ENCODE results near the gene CLSTN1. TPM values are rescaled to one million over a fixed set of nuclear protein-coding genes. Genes with fewer than 3 reads are reported as not detected.
"Not testable (repeated sequence)": the region's sequence is repeated elsewhere in the genome, so short reads cannot be mapped to it uniquely, and the experiment has no call there.

CLSTN1 gene
- total RNA-seq, 1 experiment from 2014 or later = 100 TPM

DNA sequence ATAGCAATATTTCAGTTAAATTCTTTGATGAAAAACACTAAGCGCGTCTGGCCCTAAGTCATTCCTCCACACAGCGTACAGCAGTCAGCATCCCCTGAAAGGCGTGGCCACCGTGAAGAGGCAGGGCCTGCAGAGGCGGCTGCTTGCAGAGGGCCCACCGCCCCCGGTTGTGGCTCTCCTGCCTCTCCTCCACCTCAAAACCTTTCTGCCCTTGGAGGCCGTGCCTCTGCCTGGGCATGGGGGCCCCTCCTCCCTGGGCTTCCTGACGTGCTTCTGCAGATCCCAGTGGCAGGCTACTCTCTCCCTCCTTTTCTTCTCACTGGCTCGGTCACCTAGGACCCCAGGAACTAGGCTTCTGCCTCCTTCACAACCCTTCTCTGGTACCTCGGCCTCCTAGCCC is 16.2 kb downstream of the CLSTN1 start:
- no CpG with 5 or more reads among the region's 12 CpGs for WGBS (ENCODE audit: extremely low coverage, insufficient read length, low lambda C conversion rate)
- Histone ChIP-seq H2BK12ac (ENCODE audit: insufficient read length, low read depth, low read length) (no peak overlapping the region), H4K5ac (ENCODE audit: insufficient read length, low read depth, low read length) (no peak overlapping the region), H2AK5ac (ENCODE audit: insufficient read length, low read length) (no peak overlapping the region), H2BK20ac (ENCODE audit: low read depth, low read length, poor library complexity, severe bottlenecking) (no peak overlapping the region), H3K56ac (ENCODE audit: insufficient read length, low read depth, low read length) (no peak overlapping the region), H3K27me3 (ENCODE audit: insufficient read depth, low read length) (no peaks in the 10 kb centered on the region), H3K4ac (ENCODE audit: low read depth, low read length) (no peak overlapping the region), H3K9ac (ENCODE audit: extremely low read depth, insufficient read length, low read length) (no peak overlapping the region), H3K9me3 (ENCODE audit: control insufficient read depth, low read depth, low read length) (no peaks in the 10 kb centered on the region), H2AFZ (ENCODE audit: low read length) (no peak overlapping the region), H3K79me1 (ENCODE audit: insufficient read depth, low read depth, low read length, poor library complexity, severe bottlenecking) (peaks cover 17% of the 10 kb centered on the region), H3K4me1 (ENCODE audit: insufficient read depth, low read length) (peaks cover 3% of the 10 kb centered on the region; the same call in 1 of the 2 replicates), H3K23me2 (ENCODE audit: insufficient read length, low read depth, low read length, poor library complexity, severe bottlenecking) (no peaks in the 10 kb centered on the region), H3K79me2 (ENCODE audit: insufficient read depth, low read length) (peaks cover 18% of the 10 kb centered on the region; the same call in 1 of the 2 replicates), H2BK5ac (ENCODE audit: insufficient read length, low read length) (no peak overlapping the region), H4K91ac (ENCODE audit: insufficient read length, low read depth, low read length) (no peak overlapping the region), H3K4me2 (ENCODE audit: insufficient read depth, insufficient read length, low read length) (no peak overlapping the region), H3T11ph (ENCODE audit: low read length) (no peak overlapping the region), H3K23ac (ENCODE audit: insufficient read length, low read depth, low read length) (no peak overlapping the region), H3K27ac (ENCODE audit: insufficient read length, low read depth, low read length) (no peak overlapping the region), H2BK15ac (ENCODE audit: low read depth, low read length) (no peak overlapping the region), H3K18ac (ENCODE audit: insufficient read length, low read depth, low read length) (no peak overlapping the region), H4K20me1 (ENCODE audit: control insufficient read depth, insufficient read depth, insufficient read length) (no peaks in the 10 kb centered on the region), H3K14ac (ENCODE audit: insufficient read depth, low read length) (no peak overlapping the region; the same call in 1 of the 2 replicates), H4K8ac (replicated peaks; ENCODE audit: insufficient read length, low read depth, low read length) (no peak overlapping the region), H2BK120ac (ENCODE audit: low read depth, low read length, poor library complexity, severe bottlenecking) (no peak overlapping the region)
- DNase-seq = peak; percentile 55
- Mint-ChIP-seq H3K27me3 (ENCODE audit: low read depth) (no peaks in the 10 kb centered on the region), H3K4me1 (peaks cover 32 to 42% of the 10 kb centered on the region in 2 experiments), H3K9me3 (no peaks in the 10 kb centered on the region), H3K27ac (peak overlapping the region; percentile 77 to 91 (median 80); a peak in 4 of 7 replicates), H3K4me3 (peak overlapping the region in 1 of 2 experiments; percentile 50; a peak in 1 of 5 replicates), H3K36me3 (ENCODE audit: insufficient read depth in 1 of 3, low read depth in 3 of 3) (peaks cover 0 to 5% (median 5%) of the 10 kb centered on the region in 3 experiments; a peak in 2 of 7 replicates)
- TF ChIP-seq, protein P1, sequence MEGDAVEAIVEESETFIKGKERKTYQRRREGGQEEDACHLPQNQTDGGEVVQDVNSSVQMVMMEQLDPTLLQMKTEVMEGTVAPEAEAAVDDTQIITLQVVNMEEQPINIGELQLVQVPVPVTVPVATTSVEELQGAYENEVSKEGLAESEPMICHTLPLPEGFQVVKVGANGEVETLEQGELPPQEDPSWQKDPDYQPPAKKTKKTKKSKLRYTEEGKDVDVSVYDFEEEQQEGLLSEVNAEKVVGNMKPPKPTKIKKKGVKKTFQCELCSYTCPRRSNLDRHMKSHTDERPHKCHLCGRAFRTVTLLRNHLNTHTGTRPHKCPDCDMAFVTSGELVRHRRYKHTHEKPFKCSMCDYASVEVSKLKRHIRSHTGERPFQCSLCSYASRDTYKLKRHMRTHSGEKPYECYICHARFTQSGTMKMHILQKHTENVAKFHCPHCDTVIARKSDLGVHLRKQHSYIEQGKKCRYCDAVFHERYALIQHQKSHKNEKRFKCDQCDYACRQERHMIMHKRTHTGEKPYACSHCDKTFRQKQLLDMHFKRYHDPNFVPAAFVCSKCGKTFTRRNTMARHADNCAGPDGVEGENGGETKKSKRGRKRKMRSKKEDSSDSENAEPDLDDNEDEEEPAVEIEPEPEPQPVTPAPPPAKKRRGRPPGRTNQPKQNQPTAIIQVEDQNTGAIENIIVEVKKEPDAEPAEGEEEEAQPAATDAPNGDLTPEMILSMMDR (conservative IDR thresholded peaks at IDR 0.05) = no peak

DNA sequence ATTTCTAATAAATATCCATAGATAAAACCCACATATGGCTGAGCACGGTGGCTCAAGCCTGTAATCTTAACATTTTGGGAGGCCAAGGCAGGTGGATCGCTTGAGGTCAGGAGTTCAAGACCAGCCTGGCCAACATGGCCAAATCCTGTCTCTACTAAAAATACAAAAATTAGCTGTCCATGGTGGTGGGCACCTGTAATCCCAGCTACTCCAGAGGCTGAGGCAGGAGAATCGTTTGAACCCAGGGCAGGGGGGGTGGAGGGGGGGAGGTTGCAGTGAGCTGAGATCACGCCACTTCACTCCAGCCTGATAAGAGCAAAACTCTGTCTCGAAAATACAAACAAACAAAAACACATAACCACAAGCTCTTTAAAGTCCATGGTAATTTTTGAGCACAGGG is 17.8 kb downstream of the CLSTN1 start:
- not testable (repeated sequence) for H2AFZ ChIP-seq (ENCODE audit: low read length); DNase-seq; H3K4me3 Mint-ChIP-seq; H3K9ac ChIP-seq (ENCODE audit: extremely low read depth, insufficient read length, low read length); H3K56ac ChIP-seq (ENCODE audit: insufficient read length, low read depth, low read length); H2BK15ac ChIP-seq (ENCODE audit: low read depth, low read length); H4K5ac ChIP-seq (ENCODE audit: insufficient read length, low read depth, low read length); H3K9me3 ChIP-seq (ENCODE audit: control insufficient read depth, low read depth, low read length); H4K20me1 ChIP-seq (ENCODE audit: control insufficient read depth, insufficient read depth, insufficient read length); H3T11ph ChIP-seq (ENCODE audit: low read length); H4K91ac ChIP-seq (ENCODE audit: insufficient read length, low read depth, low read length); H3K23me2 ChIP-seq (ENCODE audit: insufficient read length, low read depth, low read length, poor library complexity, severe bottlenecking); H2BK5ac ChIP-seq (ENCODE audit: insufficient read length, low read length); H2AK5ac ChIP-seq (ENCODE audit: insufficient read length, low read length); H2BK12ac ChIP-seq (ENCODE audit: insufficient read length, low read depth, low read length); H3K27ac ChIP-seq (ENCODE audit: insufficient read length, low read depth, low read length); H3K4me2 ChIP-seq (ENCODE audit: insufficient read depth, insufficient read length, low read length); H3K27me3 ChIP-seq (ENCODE audit: insufficient read depth, low read length); H3K14ac ChIP-seq (ENCODE audit: insufficient read depth, low read length); H2BK120ac ChIP-seq (ENCODE audit: low read depth, low read length, poor library complexity, severe bottlenecking); H3K23ac ChIP-seq (ENCODE audit: insufficient read length, low read depth, low read length); H3K18ac ChIP-seq (ENCODE audit: insufficient read length, low read depth, low read length); H3K4ac ChIP-seq (ENCODE audit: low read depth, low read length); H3K27me3 Mint-ChIP-seq (ENCODE audit: low read depth); H3K4me1 ChIP-seq (ENCODE audit: insufficient read depth, low read length); H4K8ac ChIP-seq (replicated peaks; ENCODE audit: insufficient read length, low read depth, low read length); H2BK20ac ChIP-seq (ENCODE audit: low read depth, low read length, poor library complexity, severe bottlenecking); H3K9me3 Mint-ChIP-seq; H3K27ac Mint-ChIP-seq
- Mint-ChIP-seq H3K4me1 (peaks cover 32 to 42% of the 10 kb centered on the region in 2 experiments), H3K36me3 (ENCODE audit: insufficient read depth in 1 of 3, low read depth in 3 of 3) (peaks cover 3 to 10% (median 7%) of the 10 kb centered on the region in 3 experiments; a peak in 5 of 7 replicates)
- Histone ChIP-seq H3K79me2 (ENCODE audit: insufficient read depth, low read length) (peaks cover 11% of the 10 kb centered on the region; the same call in 1 of the 2 replicates), H3K79me1 (ENCODE audit: insufficient read depth, low read depth, low read length, poor library complexity, severe bottlenecking) (peaks cover 20% of the 10 kb centered on the region)
- no CpG with 5 or more reads among the region's 5 CpGs for WGBS (ENCODE audit: extremely low coverage, insufficient read length, low lambda C conversion rate)
